Endothelial cell of umbilical vein (primary cell): ENCODE data around the gene MAP4K2. TPM values are rescaled to one million over a fixed set of nuclear protein-coding genes. Genes with fewer than 3 reads are reported as not detected.

Source experiments
- BruUV-seq: library from RNA; stranded (reverse); fragments of 400-500 nt; replicated peaks from 2 replicates; lab custom pipeline; 2021; lab: Mats Ljungman, UMichigan
- CTCF ChIA-PET: fragments of 300-600, 350-600 bp; sonication (Branson Sonifier 250); formaldehyde crosslinking; loops from one replicate; lab custom pipeline; 2021; ENCODE audit warnings: antibody characterized with exemption, inconsistent platforms; lab: Charles Lee
- POLR2A ChIA-PET: fragments of 300-600, 350-600 bp; sonication (Branson Sonifier 250); formaldehyde crosslinking; loops from one replicate; lab custom pipeline; 2021; ENCODE audit warnings: antibody characterized with exemption, inconsistent platforms; lab: Charles Lee
- DNase-seq: peaks from one replicate; pipeline ENCODE4 v3.0.0-alpha.2; 2011; ENCODE audit warnings: low read depth, low spot score
- FAIRE-seq: peaks from 2 replicates; lab custom pipeline; 2011; peaks lifted over from hg19 to GRCh38; lab: Jason Lieb, UNC
- H2AFZ ChIP-seq: 2 replicates; pipeline ENCODE4 v1.6.0; 2012; ENCODE audit warnings: low read depth, low read length, control low read depth, inconsistent platforms
- H3K27ac ChIP-seq: 2 replicates; pipeline ENCODE4 v1.5.1; 2011; ENCODE audit warnings: low read depth, mild to moderate bottlenecking, control low read depth, low read length, moderate library complexity; ENCODE audit not compliant: insufficient read depth
- H3K27me3 ChIP-seq, 2 experiments: 2 replicates each; pipeline versions ENCODE4 v1.6.0 to v1.6.1; 2011; ENCODE audit warnings: low read length in 2 of 2, mixed read lengths in 1 of 2; ENCODE audit not compliant: control insufficient read depth in 2 of 2, insufficient read depth in 2 of 2
- H3K36me3 ChIP-seq, 2 experiments: 2 replicates in 1 of 2; 3 replicates in 1 of 2; pipeline ENCODE4 v1.5.1; 2011; ENCODE audit warnings: low read length in 2 of 2, mild to moderate bottlenecking in 1 of 2, moderate library complexity in 1 of 2; ENCODE audit not compliant: control insufficient read depth in 2 of 2, insufficient read depth in 2 of 2; ENCODE audit errors: extremely low read depth in 1 of 2
- H3K4me1 ChIP-seq: 3 replicates; pipeline ENCODE4 v1.5.1; 2011; ENCODE audit warnings: mild to moderate bottlenecking, low read length; ENCODE audit not compliant: control insufficient read depth, insufficient read depth; ENCODE audit errors: extremely low read depth
- H3K4me2 ChIP-seq: 2 replicates; pipeline ENCODE4 v1.6.1; 2011; ENCODE audit warnings: low read length, control low read depth, mixed read lengths; ENCODE audit not compliant: insufficient read depth
- H3K4me3 ChIP-seq, 3 experiments: fragments of 200-600 bp in 1 of 3; sonication (generic), shearing (Covaris generic) in 1 of 3; replicated peaks in 1 of 3; 2 replicates each; pipeline ENCODE4 v1.5.1; 2011 to 2016; ENCODE audit warnings: control low read depth in 3 of 3, low read length in 3 of 3, mild to moderate bottlenecking in 2 of 3, inconsistent platforms in 1 of 3, low read depth in 1 of 3, moderate library complexity in 1 of 3; ENCODE audit not compliant: insufficient read depth in 1 of 3
- H3K79me2 ChIP-seq: 2 replicates; pipeline ENCODE4 v1.6.0; 2012; ENCODE audit warnings: low read length, inconsistent platforms; ENCODE audit not compliant: control insufficient read depth, insufficient read depth
- H3K9ac ChIP-seq: replicated peaks from 2 replicates; pipeline ENCODE3; 2011; ENCODE audit warnings: low read length, control low read depth; ENCODE audit not compliant: insufficient read depth; ENCODE audit errors: extremely low read depth
- H3K9me1 ChIP-seq: replicated peaks from 3 replicates; pipeline ENCODE4 v1.6.0; 2011; ENCODE audit warnings: mild to moderate bottlenecking, low read length; ENCODE audit not compliant: control insufficient read depth, insufficient read depth; ENCODE audit errors: extremely low read depth
- H3K9me3 ChIP-seq: replicated peaks from 2 replicates; pipeline ENCODE4 v1.5.1; 2012; ENCODE audit warnings: low read length, inconsistent platforms; ENCODE audit not compliant: control insufficient read depth, insufficient read depth
- H4K20me1 ChIP-seq: replicated peaks from 2 replicates; pipeline ENCODE3; 2011; ENCODE audit warnings: mild to moderate bottlenecking, low read length; ENCODE audit not compliant: control insufficient read depth, insufficient read depth; ENCODE audit errors: extremely low read depth
- CTCF ChIP-seq, 2 donors: IDR thresholded peaks; 1 replicate in 1 of 2; 2 replicates in 1 of 2; pipeline ENCODE4 v1.5.1; 2011; ENCODE audit warnings: low read length in 2 of 2, mild to moderate bottlenecking in 2 of 2, moderate library complexity in 2 of 2, control low read depth in 1 of 2, inconsistent platforms in 1 of 2, low read depth in 1 of 2; ENCODE audit not compliant: insufficient read depth in 1 of 2; ENCODE audit errors: extremely low read depth in 1 of 2
- EZH2 ChIP-seq: IDR thresholded peaks from 2 replicates; pipeline ENCODE4 v1.6.1; 2012; ENCODE audit warnings: borderline replicate concordance, low read depth, mild to moderate bottlenecking, moderate library complexity, low read length, inconsistent platforms; ENCODE audit not compliant: severe bottlenecking
- FOS ChIP-seq: IDR thresholded peaks from 2 replicates; pipeline ENCODE4 v1.6.1; 2011; ENCODE audit warnings: mild to moderate bottlenecking, low read length, moderate library complexity, borderline replicate concordance; ENCODE audit not compliant: insufficient read depth
- GATA2 ChIP-seq: IDR thresholded peaks from 2 replicates; pipeline ENCODE4 v1.7.0; 2011; ENCODE audit warnings: low read depth, mild to moderate bottlenecking, moderate library complexity, mixed read lengths, low read length; ENCODE audit not compliant: insufficient read length, insufficient read depth
- JUN ChIP-seq: IDR thresholded peaks from 2 replicates; pipeline ENCODE4 v1.6.1; 2011; ENCODE audit warnings: borderline replicate concordance, low read depth; ENCODE audit not compliant: insufficient read length, insufficient read depth
- MAX ChIP-seq: IDR thresholded peaks from 2 replicates; pipeline ENCODE4 v1.6.1; 2011; ENCODE audit not compliant: insufficient read depth, insufficient read length
- MYC ChIP-seq: IDR thresholded peaks from one replicate; pipeline ENCODE4 v1.6.1; 2011; ENCODE audit warnings: mild to moderate bottlenecking, low read depth, low read length
- POLR2A ChIP-seq: IDR thresholded peaks from 2 replicates; pipeline ENCODE4 v1.6.1; 2012; ENCODE audit warnings: low read depth, mild to moderate bottlenecking, control low read depth, low read length
- POLR2AphosphoS5 ChIP-seq: IDR thresholded peaks from 2 replicates; pipeline ENCODE4 v1.6.1; 2012; ENCODE audit warnings: low read depth, mild to moderate bottlenecking, control low read depth, low read length, moderate library complexity; ENCODE audit not compliant: insufficient read depth
- dilution Hi-C: fragments of 300-500 bp; cut with MboI; formaldehyde crosslinking; loops from one replicate; pipeline ENCODE4 v1.15.0; 2019; ENCODE audit warnings: low sequenced_read_pairs; ENCODE audit not compliant: extremely low pct_ligation_motif_present
- intact Hi-C: fragments of 100-400 bp; cut with micrococcal nuclease; formaldehyde crosslinking; loops from one replicate; pipeline ENCODE4 v1.10.0; 2022
- polyA plus RNA-seq, 4 experiments: library from polyadenylated mRNA; depleted of rRNA in 3 of 4; stranded (reverse) in 3 of 4; unstranded in 1 of 4; fragments of >200 nt; gene quantifications; 2 replicates each; pipeline versions ENCODE4 v1.2.1 to v1.2.3, GENCODE V29; 2011 to 2012; ENCODE audit warnings: missing spikeins in 1 of 4
- total RNA-seq: library from RNA; stranded (reverse); gene quantifications from 2 replicates; pipeline ENCODE4 v1.2.3, GENCODE V29; 2021

The MAP4K2 gene
- total and polyA plus RNA-seq, 2 donors (not counting 3 experiments of a cell fraction or from before 2014, with no cell fraction given) = 43.3 to 44.0 TPM

- no TSS peak for BruUV-seq
- Histone ChIP-seq H2AFZ (no peak overlapping the region), H3K9me3 (no peaks in the 10 kb centered on the region), H3K27me3 (no peaks in the 10 kb centered on the region), H3K4me1 (no peaks in the 10 kb centered on the region), H3K9ac (no peak overlapping the region), H4K20me1 (no peaks in the 10 kb centered on the region), H3K4me2 (no peak overlapping the region), H3K36me3 (no peaks in the 10 kb centered on the region), H3K27ac (no peak overlapping the region), H3K4me3 (no peak overlapping the region), H3K9me1 (no peaks in the 10 kb centered on the region), H3K79me2 (no peaks in the 10 kb centered on the region)
- ChIA-PET CTCF (interaction anchor here (0.9 to 3.8 kb wide), 7 partner anchors 9 to 179 kb away, joined by 4 to 18 read pairs (median 4); partner anchors contain the start of genes ARL2 and CDC42BPG), POLR2A (no interaction called here)
- FAIRE-seq (no peak), DNase-seq (no peak)
- TF ChIP-seq JUN (no peak), POLR2A (no peak), MYC (no peak), FOS (no peak), CTCF (IDR thresholded peaks at IDR 0.05; ENCODE audit: extremely low read depth in 1 of 2, insufficient read depth in 1 of 2, low read depth in 1 of 2, low read length in 2 of 2) (no peak), POLR2AphosphoS5 (no peak), GATA2 (no peak), EZH2 (no peak), MAX (no peak)
- dilution Hi-C loops = no loop called here
- intact Hi-C loops = no loop called here
These were observed 32.0 kb upstream of the MAP4K2 start for GRCh38 chr11:64834723-64835615.
